Fibroblast of lung (primary cell): ENCODE results near the gene NR3C2. TPM values are rescaled to one million over a fixed set of nuclear protein-coding genes. Genes with fewer than 3 reads are reported as not detected.

Source experiments
- DNase-seq, 2 donors: peaks; one replicate each; pipeline versions ENCODE4 v3.0.0 to v3.0.0-alpha.2; 2010; ENCODE audit warnings: low read depth in 2 of 2
- H2AFZ ChIP-seq: 2 replicates; pipeline ENCODE4 v1.5.1; 2012; ENCODE audit warnings: low read length, control low read depth, inconsistent platforms
- H3K27ac ChIP-seq: 2 replicates; pipeline ENCODE4 v1.5.1; 2011; ENCODE audit warnings: low read length, control low read depth; ENCODE audit not compliant: insufficient read depth
- H3K27me3 ChIP-seq: 2 replicates; pipeline ENCODE4 v1.5.1; 2011; ENCODE audit warnings: mild to moderate bottlenecking, low read length; ENCODE audit not compliant: control insufficient read depth, insufficient read depth
- H3K36me3 ChIP-seq: 2 replicates; pipeline ENCODE4 v1.5.1; 2011; ENCODE audit warnings: low read length; ENCODE audit not compliant: control insufficient read depth, insufficient read depth
- H3K4me1 ChIP-seq: 2 replicates; pipeline ENCODE4 v1.5.1; 2011; ENCODE audit warnings: low read length; ENCODE audit not compliant: control insufficient read depth, insufficient read depth; ENCODE audit errors: extremely low read depth
- H3K4me2 ChIP-seq: 2 replicates; pipeline ENCODE4 v1.5.1; 2011; ENCODE audit warnings: low read length, control low read depth; ENCODE audit not compliant: insufficient read depth; ENCODE audit errors: extremely low read depth
- H3K4me3 ChIP-seq, 4 experiments: fragments of 200-600 bp in 1 of 4; sonication (generic) in 1 of 4; replicated peaks in 1 of 4; 2 replicates each; pipeline ENCODE4 v1.5.1; 2011 to 2016; ENCODE audit warnings: low read length in 4 of 4, low read depth in 3 of 4, mild to moderate bottlenecking in 3 of 4, control low read depth in 2 of 4, inconsistent platforms in 1 of 4, mixed read lengths in 1 of 4; ENCODE audit not compliant: insufficient read depth in 1 of 4; ENCODE audit errors: control extremely low read depth in 1 of 4
- H3K79me2 ChIP-seq: 2 replicates; pipeline ENCODE4 v1.5.1; 2012; ENCODE audit warnings: mild to moderate bottlenecking, low read length, inconsistent platforms; ENCODE audit not compliant: control insufficient read depth, insufficient read depth
- H3K9ac ChIP-seq: 2 replicates; pipeline ENCODE4 v1.5.1; 2011; ENCODE audit warnings: mild to moderate bottlenecking, low read length, control low read depth; ENCODE audit not compliant: insufficient read depth
- H3K9me3 ChIP-seq: 2 replicates; pipeline ENCODE4 v1.5.1; 2012; ENCODE audit warnings: low read depth, low read length; ENCODE audit not compliant: control insufficient read depth, insufficient read depth
- H4K20me1 ChIP-seq: 2 replicates; pipeline ENCODE4 v1.5.1; 2011; ENCODE audit warnings: low read length; ENCODE audit not compliant: control insufficient read depth, insufficient read depth; ENCODE audit errors: extremely low read depth
- EZH2 ChIP-seq: IDR thresholded peaks from 2 replicates; pipeline ENCODE4 v1.5.1; 2012; ENCODE audit warnings: low read length, control low read depth, mild to moderate bottlenecking; ENCODE audit errors: missing control alignments
- polyA plus RNA-seq, 2 donors: library from polyadenylated mRNA; depleted of rRNA in 1 of 2; stranded (reverse) in 1 of 2; unstranded in 1 of 2; fragments of >200 nt; gene quantifications; 2 replicates each; pipeline ENCODE4 v1.2.1, GENCODE V29; 2011 to 2012; ENCODE audit warnings: missing spikeins in 1 of 2
- total RNA-seq: library from RNA; depleted of rRNA; stranded (reverse); fragments of >200 nt; gene quantifications from 2 replicates; pipeline ENCODE4 v1.2.1, GENCODE V29; 2014
- TF ChIP-seq, protein P1 (sequence below), 2 donors: IDR thresholded peaks in 1 of 2; conservative IDR thresholded peaks in 1 of 2; 1 replicate in 1 of 2; 2 replicates in 1 of 2; pipeline ENCODE4 v1.5.1; 2011 to 2012; ENCODE audit warnings: low read length in 2 of 2, control low read depth in 1 of 2, inconsistent platforms in 1 of 2, low read depth in 1 of 2, mild to moderate bottlenecking in 1 of 2

NR3C2 gene
- total and polyA plus RNA-seq, 2 donors (not counting 1 experiment from before 2014, with no cell fraction given) = 1.9 to 7.4 TPM

DNA sequence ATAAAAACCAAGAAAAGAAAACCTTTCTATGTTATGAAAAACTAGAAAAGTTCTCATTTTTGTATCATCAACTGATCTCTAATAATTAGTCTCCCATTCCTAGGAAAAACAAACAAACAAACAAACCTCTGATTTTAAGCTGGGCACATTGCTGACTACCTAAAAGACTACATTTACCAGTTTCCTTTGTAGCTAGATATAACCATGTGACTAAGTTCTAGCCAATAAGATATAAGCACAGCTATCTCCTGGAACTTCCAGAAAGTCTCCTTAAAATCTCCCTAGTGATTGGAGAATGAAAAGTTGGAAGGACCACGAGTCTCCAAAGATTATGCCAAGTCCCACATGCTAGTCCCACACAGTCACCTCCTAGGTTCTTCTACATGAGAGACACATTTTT lies 108.9 kb downstream of the NR3C2 start:
- Histone ChIP-seq H3K4me3 (no peak overlapping the region), H3K9ac (no peak overlapping the region), H3K4me1 (no peaks in the 10 kb centered on the region), H2AFZ (no peak overlapping the region), H3K4me2 (no peak overlapping the region), H3K27ac (no peak overlapping the region), H3K27me3 (no peaks in the 10 kb centered on the region), H4K20me1 (no peaks in the 10 kb centered on the region), H3K9me3 (no peaks in the 10 kb centered on the region), H3K36me3 (no peaks in the 10 kb centered on the region), H3K79me2 (no peaks in the 10 kb centered on the region)
- TF ChIP-seq EZH2 = no peak
- TF ChIP-seq, protein P1, sequence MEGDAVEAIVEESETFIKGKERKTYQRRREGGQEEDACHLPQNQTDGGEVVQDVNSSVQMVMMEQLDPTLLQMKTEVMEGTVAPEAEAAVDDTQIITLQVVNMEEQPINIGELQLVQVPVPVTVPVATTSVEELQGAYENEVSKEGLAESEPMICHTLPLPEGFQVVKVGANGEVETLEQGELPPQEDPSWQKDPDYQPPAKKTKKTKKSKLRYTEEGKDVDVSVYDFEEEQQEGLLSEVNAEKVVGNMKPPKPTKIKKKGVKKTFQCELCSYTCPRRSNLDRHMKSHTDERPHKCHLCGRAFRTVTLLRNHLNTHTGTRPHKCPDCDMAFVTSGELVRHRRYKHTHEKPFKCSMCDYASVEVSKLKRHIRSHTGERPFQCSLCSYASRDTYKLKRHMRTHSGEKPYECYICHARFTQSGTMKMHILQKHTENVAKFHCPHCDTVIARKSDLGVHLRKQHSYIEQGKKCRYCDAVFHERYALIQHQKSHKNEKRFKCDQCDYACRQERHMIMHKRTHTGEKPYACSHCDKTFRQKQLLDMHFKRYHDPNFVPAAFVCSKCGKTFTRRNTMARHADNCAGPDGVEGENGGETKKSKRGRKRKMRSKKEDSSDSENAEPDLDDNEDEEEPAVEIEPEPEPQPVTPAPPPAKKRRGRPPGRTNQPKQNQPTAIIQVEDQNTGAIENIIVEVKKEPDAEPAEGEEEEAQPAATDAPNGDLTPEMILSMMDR (conservative IDR thresholded peaks at IDR 0.05 in 1 of 2, IDR thresholded peaks at IDR 0.05 in 1 of 2; ENCODE audit: low read depth in 1 of 2, low read length in 2 of 2) = no peak
- DNase-seq = no peak

DNA sequence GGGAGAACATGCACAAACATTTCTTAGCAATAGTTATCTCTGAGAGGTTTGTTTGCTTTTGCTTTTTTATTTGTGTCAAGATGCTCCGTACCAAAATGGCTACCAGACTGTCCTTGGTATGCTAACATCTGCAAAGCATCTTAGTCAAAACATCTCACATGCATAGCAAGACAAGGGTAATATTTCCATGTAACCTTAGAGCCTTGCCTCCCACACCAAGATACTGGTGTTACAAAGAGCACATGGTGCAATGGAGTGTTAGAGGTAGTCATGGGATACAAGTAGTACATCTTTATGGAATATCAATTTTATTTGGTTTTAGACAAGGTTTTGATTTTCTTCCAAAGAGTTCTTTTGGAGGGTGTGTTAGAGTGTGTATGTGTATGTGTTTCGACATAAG lies 109.7 kb downstream of the NR3C2 start:
- peak in 1 of 2 donors; percentile 6 for DNase-seq
- Histone ChIP-seq H3K27ac (no peak overlapping the region), H3K9me3 (no peaks in the 10 kb centered on the region), H3K4me3 (no peak overlapping the region), H3K4me2 (no peak overlapping the region), H3K27me3 (no peaks in the 10 kb centered on the region), H3K9ac (no peak overlapping the region), H3K79me2 (no peaks in the 10 kb centered on the region), H4K20me1 (no peaks in the 10 kb centered on the region), H3K4me1 (no peaks in the 10 kb centered on the region), H2AFZ (no peak overlapping the region), H3K36me3 (no peaks in the 10 kb centered on the region)
- TF ChIP-seq EZH2 = no peak
- TF ChIP-seq, protein P1 (conservative IDR thresholded peaks at IDR 0.05 in 1 of 2, IDR thresholded peaks at IDR 0.05 in 1 of 2; ENCODE audit: low read depth in 1 of 2, low read length in 2 of 2) = no peak

DNA sequence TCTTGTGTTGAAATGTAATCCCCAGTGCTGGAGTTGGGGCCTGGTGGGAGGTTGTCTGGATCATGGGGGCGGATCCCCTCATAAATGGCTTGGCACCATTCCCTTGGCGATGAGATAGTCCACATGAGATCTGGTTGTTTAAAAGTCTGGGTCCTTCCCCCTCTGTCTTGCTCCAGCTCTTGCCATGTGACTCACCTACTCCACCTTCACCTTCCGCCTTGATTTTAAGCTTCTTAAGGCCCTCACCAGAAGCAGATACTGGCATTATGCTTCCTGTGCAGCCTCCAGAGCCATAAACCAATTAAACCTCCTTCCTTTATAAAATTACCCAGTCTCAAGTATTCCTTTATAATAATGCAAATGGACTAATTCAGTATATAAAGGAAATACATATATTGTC lies 111.5 kb downstream of the NR3C2 start:
- no peaks in the 10 kb centered on the region for H4K20me1 ChIP-seq
- TF ChIP-seq, protein P1 (conservative IDR thresholded peaks at IDR 0.05 in 1 of 2, IDR thresholded peaks at IDR 0.05 in 1 of 2; ENCODE audit: low read depth in 1 of 2, low read length in 2 of 2) = no peak
- TF ChIP-seq EZH2 = no peak

More for the DNA sequence above, 111.5 kb downstream of the NR3C2 start:
- Histone ChIP-seq H3K4me2 (no peak overlapping the region), H3K4me1 (no peaks in the 10 kb centered on the region), H3K36me3 (no peaks in the 10 kb centered on the region), H3K4me3 (no peak overlapping the region), H2AFZ (no peak overlapping the region), H3K27me3 (no peaks in the 10 kb centered on the region), H3K79me2 (no peaks in the 10 kb centered on the region), H3K9ac (no peak overlapping the region), H3K27ac (no peak overlapping the region), H3K9me3 (no peaks in the 10 kb centered on the region)
- DNase-seq = no peak
